ENCODE results near the gene CCDC33. TPM values are rescaled to one million over a fixed set of nuclear protein-coding genes. Genes with fewer than 3 reads are reported as not detected.

The CCDC33 gene
- total and polyA plus RNA-seq, 10 of the 15 experiments (the other 5 are each of a cell fraction or from before 2014, with no cell fraction given) = 0.57 to 5.8 (median 4.3) TPM

DNA sequence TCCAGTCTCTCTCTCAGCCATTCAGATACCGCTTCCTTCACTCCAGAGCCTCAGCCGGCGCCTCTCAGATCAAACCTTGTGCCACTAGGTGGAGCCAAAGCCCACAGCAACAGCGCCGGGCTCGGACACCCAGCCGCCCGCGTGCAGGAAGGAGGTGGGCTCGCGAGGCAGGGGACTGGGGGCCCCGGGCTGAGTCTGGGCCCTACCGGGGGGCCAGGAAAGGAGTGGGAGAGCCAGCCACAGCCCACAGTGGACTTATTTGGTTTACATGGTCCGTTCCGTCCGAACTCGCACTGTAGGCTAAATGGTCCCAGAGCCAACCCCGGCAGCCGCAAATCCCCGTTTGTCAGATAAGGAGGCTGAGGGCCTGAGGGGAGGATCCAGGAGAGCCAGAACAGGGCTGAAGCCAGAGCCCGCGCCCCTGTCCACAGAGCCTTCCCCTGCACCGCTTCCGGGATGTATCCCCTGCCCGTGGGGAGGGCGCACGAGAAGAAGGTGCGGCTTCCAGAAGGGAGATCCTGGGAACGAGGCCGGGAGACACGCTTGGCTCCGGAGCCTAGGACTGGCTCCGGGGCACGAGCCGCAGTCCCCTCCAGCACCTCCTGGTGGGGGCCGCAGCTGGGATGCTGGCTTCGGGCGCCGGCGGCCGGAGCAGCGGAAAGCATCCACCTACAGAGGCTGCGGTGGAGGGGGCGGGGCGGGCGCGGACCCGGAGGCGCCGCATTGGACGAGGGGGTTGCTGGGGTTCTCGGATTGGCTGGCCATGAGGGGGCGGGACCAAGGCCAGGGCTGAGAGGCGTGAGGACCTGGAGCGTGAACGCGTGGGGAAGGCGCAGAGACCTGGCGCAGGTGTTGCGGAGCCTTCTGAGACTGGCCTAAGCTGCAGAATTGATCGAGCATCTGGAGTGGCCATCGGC lies 137.9 kb downstream of the CCDC33 start (continued):
- TF ChIP-seq, protein P1, sequence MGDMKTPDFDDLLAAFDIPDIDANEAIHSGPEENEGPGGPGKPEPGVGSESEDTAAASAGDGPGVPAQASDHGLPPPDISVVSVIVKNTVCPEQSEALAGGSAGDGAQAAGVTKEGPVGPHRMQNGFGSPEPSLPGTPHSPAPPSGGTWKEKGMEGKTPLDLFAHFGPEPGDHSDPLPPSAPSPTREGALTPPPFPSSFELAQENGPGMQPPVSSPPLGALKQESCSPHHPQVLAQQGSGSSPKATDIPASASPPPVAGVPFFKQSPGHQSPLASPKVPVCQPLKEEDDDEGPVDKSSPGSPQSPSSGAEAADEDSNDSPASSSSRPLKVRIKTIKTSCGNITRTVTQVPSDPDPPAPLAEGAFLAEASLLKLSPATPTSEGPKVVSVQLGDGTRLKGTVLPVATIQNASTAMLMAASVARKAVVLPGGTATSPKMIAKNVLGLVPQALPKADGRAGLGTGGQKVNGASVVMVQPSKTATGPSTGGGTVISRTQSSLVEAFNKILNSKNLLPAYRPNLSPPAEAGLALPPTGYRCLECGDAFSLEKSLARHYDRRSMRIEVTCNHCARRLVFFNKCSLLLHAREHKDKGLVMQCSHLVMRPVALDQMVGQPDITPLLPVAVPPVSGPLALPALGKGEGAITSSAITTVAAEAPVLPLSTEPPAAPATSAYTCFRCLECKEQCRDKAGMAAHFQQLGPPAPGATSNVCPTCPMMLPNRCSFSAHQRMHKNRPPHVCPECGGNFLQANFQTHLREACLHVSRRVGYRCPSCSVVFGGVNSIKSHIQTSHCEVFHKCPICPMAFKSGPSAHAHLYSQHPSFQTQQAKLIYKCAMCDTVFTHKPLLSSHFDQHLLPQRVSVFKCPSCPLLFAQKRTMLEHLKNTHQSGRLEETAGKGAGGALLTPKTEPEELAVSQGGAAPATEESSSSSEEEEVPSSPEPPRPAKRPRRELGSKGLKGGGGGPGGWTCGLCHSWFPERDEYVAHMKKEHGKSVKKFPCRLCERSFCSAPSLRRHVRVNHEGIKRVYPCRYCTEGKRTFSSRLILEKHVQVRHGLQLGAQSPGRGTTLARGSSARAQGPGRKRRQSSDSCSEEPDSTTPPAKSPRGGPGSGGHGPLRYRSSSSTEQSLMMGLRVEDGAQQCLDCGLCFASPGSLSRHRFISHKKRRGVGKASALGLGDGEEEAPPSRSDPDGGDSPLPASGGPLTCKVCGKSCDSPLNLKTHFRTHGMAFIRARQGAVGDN (IDR thresholded peaks at IDR 0.05) = 0 out of 2 replicates have a peak, but pooled peaks have one; percentile 17
- TF ChIP-seq MTA2 (IDR thresholded peaks at IDR 0.05; ENCODE audit: low read depth) = no peak
- no peak for TF ChIP-seq SIN3A (IDR thresholded peaks at IDR 0.05; ENCODE audit: low read depth, low read length)
- TF ChIP-seq YBX1 (IDR thresholded peaks at IDR 0.05) = no peak
- TF ChIP-seq, protein P2, sequence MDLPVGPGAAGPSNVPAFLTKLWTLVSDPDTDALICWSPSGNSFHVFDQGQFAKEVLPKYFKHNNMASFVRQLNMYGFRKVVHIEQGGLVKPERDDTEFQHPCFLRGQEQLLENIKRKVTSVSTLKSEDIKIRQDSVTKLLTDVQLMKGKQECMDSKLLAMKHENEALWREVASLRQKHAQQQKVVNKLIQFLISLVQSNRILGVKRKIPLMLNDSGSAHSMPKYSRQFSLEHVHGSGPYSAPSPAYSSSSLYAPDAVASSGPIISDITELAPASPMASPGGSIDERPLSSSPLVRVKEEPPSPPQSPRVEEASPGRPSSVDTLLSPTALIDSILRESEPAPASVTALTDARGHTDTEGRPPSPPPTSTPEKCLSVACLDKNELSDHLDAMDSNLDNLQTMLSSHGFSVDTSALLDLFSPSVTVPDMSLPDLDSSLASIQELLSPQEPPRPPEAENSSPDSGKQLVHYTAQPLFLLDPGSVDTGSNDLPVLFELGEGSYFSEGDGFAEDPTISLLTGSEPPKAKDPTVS (IDR thresholded peaks at IDR 0.05; ENCODE audit: low read depth, low read length) = no peak
- TF ChIP-seq SUPT20H (IDR thresholded peaks at IDR 0.05; ENCODE audit: borderline replicate concordance, control insufficient read depth, low read depth, low read length) = no peak
- peak; percentile 62; the same call in 1 of the 2 replicates for TF ChIP-seq TCF12 (IDR thresholded peaks at IDR 0.05; ENCODE audit: low read depth, low read length)
- TF ChIP-seq POLR2AphosphoS5 (IDR thresholded peaks at IDR 0.05; ENCODE audit: low read length) = no peak
- no peak for TF ChIP-seq ZZZ3 (IDR thresholded peaks at IDR 0.05; ENCODE audit: control insufficient read depth, insufficient read length, low read depth)
- TF ChIP-seq BCL11A (IDR thresholded peaks at IDR 0.05; ENCODE audit: low read depth, low read length) = no peak
- no peak for TF ChIP-seq TBL1XR1 (IDR thresholded peaks at IDR 0.05; ENCODE audit: low read depth, low read length)
- no peak; the same call in 1 of the 2 replicates for TF ChIP-seq NR2F1 (conservative IDR thresholded peaks at IDR 0.05)
- no peak for TF ChIP-seq GABPA (IDR thresholded peaks at IDR 0.05; ENCODE audit: low read depth)
- TF ChIP-seq CHD2 (IDR thresholded peaks at IDR 0.05; ENCODE audit: borderline replicate concordance, low read depth, low read length) = peak; percentile 78
- TF ChIP-seq FOXM1 (IDR thresholded peaks at IDR 0.05; ENCODE audit: low read depth, low read length) = no peak
- TF ChIP-seq MEF2B (IDR thresholded peaks at IDR 0.05; ENCODE audit: partially characterized antibody, poor library complexity, severe bottlenecking) = no peak
- no peak for TF ChIP-seq KLF5 (IDR thresholded peaks at IDR 0.05; ENCODE audit: partially characterized antibody)
- no peak for TF ChIP-seq JUND (IDR thresholded peaks at IDR 0.05; ENCODE audit: low read depth, low read length)
- no peak for TF ChIP-seq MYC (IDR thresholded peaks at IDR 0.05; ENCODE audit: insufficient read depth, insufficient read length, insufficient replicate concordance, low read length, severe bottlenecking)
- TF ChIP-seq, protein P3, sequence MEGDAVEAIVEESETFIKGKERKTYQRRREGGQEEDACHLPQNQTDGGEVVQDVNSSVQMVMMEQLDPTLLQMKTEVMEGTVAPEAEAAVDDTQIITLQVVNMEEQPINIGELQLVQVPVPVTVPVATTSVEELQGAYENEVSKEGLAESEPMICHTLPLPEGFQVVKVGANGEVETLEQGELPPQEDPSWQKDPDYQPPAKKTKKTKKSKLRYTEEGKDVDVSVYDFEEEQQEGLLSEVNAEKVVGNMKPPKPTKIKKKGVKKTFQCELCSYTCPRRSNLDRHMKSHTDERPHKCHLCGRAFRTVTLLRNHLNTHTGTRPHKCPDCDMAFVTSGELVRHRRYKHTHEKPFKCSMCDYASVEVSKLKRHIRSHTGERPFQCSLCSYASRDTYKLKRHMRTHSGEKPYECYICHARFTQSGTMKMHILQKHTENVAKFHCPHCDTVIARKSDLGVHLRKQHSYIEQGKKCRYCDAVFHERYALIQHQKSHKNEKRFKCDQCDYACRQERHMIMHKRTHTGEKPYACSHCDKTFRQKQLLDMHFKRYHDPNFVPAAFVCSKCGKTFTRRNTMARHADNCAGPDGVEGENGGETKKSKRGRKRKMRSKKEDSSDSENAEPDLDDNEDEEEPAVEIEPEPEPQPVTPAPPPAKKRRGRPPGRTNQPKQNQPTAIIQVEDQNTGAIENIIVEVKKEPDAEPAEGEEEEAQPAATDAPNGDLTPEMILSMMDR (IDR thresholded peaks at IDR 0.05 in 2 of 3, conservative IDR thresholded peaks at IDR 0.05 in 1 of 3; ENCODE audit: control insufficient read depth in 2 of 3, extremely low read depth in 1 of 3, insufficient read depth in 1 of 3, low read depth in 3 of 3, low read length in 3 of 3) = peak; percentile 83 to 93 (median 84)
- TF ChIP-seq FOS (IDR thresholded peaks at IDR 0.05; ENCODE audit: borderline replicate concordance, extremely low read depth, insufficient read length) = peak; percentile 40
- TF ChIP-seq NFYB (IDR thresholded peaks at IDR 0.05; ENCODE audit: insufficient read depth, low read depth, low read length) = peak; percentile 88

Measured in GM12878 (cell line).